Measurements from ENCODE around the gene CALML6.
A peak's percentile ranks its signal among the peaks of the same experiment; 100 is the strongest.
"Not testable (repeated sequence)": the region's sequence is repeated elsewhere in the genome, so short reads cannot be mapped to it uniquely, and the experiment has no call there.

The CALML6 gene

DNA sequence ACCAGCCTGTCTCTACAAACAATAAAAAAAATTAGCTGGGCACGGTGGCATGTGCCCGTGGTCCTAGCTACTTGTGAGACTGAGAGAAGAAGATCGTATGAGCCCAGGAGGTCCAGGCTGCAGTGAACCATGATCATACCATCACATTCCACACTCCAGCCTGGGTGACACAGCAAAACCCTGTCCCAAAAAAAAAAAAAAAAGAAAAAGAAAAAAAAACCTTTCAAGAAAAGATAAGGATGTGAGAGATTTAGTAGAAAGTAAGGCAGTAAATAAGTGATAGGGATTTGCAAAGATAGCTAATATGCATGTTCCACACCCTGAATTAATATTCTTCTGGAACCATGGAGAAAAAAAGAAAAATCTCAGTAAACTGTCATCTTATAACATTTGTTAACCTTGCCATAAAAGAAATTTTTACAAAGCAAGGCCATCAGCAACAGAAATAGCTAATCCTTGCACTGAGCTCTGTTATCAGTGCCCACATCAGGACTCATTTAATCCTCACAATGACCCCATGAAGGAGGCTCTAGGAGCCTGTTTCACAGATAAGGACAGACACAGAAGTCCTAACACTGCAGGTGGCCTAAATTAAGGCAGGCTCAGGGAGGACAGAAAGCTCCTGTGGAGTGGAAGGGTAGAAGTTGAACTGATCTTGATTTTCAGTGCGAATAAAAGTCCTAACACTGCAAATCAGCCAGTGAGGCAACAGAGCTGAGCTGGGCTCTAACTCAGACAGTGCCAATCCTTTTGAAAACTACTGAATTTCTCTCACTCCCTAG lies 31.8 kb upstream of the CALML6 start:
- no peak for DNase-seq (ENCODE audit: low read depth, low spot score)
- no peak overlapping the region for H3K4me3 ChIP-seq (ENCODE audit: low read depth, low read length)
- in situ Hi-C loops (cut with HindIII; ENCODE audit: low sequenced_read_pairs): no loop called here
- TF ChIP-seq, protein P1, sequence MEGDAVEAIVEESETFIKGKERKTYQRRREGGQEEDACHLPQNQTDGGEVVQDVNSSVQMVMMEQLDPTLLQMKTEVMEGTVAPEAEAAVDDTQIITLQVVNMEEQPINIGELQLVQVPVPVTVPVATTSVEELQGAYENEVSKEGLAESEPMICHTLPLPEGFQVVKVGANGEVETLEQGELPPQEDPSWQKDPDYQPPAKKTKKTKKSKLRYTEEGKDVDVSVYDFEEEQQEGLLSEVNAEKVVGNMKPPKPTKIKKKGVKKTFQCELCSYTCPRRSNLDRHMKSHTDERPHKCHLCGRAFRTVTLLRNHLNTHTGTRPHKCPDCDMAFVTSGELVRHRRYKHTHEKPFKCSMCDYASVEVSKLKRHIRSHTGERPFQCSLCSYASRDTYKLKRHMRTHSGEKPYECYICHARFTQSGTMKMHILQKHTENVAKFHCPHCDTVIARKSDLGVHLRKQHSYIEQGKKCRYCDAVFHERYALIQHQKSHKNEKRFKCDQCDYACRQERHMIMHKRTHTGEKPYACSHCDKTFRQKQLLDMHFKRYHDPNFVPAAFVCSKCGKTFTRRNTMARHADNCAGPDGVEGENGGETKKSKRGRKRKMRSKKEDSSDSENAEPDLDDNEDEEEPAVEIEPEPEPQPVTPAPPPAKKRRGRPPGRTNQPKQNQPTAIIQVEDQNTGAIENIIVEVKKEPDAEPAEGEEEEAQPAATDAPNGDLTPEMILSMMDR (IDR thresholded peaks at IDR 0.05; ENCODE audit: low read depth, low read length): no peak

DNA sequence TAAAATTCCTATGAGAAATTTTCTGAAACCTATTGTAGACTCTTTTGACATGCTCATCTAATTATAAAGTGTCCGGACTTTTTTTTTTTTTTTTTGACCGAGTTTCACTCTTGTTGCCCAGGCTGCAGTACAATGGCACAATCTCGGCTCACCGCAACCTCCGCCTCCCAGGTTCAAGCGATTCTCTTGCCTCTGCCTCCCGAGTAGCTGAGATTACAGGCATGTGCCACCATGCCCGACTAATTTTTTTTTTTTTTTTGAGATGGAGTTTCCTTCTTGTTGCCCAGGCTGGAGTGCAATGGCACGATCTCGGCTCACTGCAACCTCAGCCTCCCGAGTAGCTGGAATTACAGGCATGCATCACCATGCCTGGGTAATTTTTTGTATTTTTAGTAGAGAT lies 31.2 kb upstream of the CALML6 start:
- DNase-seq (ENCODE audit: low read depth, low spot score); in situ Hi-C loops (cut with HindIII; ENCODE audit: low sequenced_read_pairs); H3K4me3 ChIP-seq (ENCODE audit: low read depth, low read length): not testable (repeated sequence)

DNA sequence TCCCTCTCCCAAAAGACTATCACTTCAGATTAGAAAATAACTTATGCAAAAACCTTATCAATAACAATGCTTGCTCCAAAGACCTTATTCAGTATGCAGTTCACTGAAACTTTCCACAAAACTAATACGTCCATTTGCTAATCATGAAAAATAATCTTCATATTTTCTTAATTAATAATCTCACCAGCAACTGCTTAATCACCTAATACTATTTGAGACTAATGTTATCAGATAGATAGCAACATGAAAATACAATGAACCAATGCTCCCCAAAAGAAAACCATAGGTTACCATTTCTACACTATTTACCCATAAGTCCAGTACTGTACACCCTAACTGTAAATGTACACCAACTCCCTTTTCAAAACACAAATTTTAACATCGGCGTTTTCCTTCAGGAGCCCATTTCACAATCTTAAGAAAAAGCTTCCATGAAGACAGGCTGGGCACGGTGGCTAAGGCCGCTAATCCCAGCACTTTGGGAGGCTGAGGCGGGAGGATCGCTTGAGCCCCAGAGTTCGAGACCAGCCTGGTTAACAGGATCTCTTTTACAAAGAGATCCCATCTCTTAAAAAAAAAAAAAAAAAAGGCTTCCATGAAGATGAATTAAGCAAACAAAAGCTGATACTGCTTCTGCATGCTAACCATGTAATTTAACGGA lies 25.8 kb upstream of the CALML6 start:
- in situ Hi-C loops (cut with HindIII; ENCODE audit: low sequenced_read_pairs): no loop called here
- H3K4me3 ChIP-seq (ENCODE audit: low read depth, low read length): peak overlapping the region; percentile 80
- no peak for DNase-seq (ENCODE audit: low read depth, low spot score)
- TF ChIP-seq, protein P1 (IDR thresholded peaks at IDR 0.05; ENCODE audit: low read depth, low read length): no peak

DNA sequence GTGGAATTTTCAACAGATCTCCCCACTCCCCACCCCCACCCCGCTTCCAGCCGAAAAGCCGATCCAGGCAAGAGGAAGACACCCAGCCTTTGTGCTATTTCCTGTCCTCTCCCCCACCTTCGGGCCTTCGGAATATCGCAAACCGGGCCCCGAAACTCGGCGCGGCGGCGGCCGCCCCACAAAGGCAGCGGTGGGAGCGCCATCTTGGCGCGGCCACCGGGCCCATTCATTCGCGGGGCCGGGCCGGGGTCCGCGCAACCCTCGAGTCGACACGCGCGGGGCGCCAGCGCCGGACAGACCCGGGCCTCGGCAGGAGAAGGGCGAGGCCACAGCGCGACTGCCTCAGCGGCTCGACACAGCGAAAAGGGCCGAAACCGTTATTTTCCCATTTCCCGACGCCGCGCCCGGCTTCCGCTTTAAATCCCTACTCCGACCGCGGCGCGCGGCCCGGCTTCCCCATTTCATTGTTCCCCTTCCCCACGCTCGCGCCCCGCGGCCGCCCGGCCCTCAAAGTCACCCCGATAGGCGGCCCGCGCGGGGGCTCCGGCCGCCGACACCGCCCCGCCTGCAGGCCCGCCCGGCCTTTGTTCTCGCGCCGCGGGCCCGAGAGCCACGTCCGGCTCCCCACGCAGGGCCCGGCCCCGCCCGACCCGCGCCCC lies 25.1 kb upstream of the CALML6 start:
- H3K4me3 ChIP-seq (ENCODE audit: low read depth, low read length): peak overlapping the region; percentile 80
- DNase-seq (ENCODE audit: low read depth, low spot score): no peak
- in situ Hi-C loops (cut with HindIII; ENCODE audit: low sequenced_read_pairs): no loop called here
- TF ChIP-seq, protein P1 (IDR thresholded peaks at IDR 0.05; ENCODE audit: low read depth, low read length): no peak

DNA sequence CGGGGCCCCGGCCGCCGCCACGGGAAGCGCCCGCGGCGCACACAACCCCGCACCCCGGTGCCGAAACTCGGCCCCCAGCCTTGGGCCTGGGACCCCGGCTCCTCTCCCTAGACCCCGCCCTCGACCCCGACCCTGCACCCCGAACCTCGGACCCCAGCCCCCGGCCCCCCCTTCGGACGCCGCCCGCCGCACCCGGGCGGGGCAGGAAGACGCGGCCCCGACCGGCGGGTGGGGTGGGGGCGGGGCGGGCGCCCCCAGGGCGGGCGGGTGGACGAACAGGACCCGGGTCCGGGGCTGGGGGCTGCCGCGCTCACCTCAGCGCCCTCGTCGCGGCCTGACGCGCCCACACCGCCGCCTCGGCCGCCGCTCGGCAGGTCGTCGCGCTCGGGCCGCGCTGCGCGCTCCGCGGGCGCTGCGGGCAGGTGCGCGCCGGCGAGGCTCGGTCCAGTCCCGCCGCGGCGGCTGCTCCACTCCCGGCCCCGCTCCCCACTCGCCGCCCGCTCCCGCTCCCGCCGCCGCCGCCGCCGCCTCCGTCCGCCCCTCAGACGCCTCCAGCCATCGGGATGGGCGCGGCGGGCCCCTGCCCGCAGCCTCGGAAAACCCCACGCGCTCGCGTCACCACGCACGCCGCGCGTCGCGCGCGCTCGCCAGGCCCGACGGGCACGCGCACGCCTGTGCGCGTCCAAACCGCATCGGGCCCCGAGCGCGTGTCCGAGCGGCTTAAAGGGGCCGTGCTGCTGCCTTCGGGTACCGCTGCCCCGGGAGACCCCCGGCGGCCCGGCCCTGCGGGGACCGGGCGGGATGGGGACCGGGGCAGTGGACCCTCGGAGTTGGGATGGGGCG lies 24.3 kb upstream of the CALML6 start, which contains the start of gene GNB1:
Gene GNB1 (minus strand): TSS at position 582 of the 843 bp plus-strand sequence. CDS start 65,634 bp downstream, outside the sequence.
- peak within 1 kb of the TSS; percentile 80 for H3K4me3 ChIP-seq (ENCODE audit: low read depth, low read length)
- peak; percentile 83 for DNase-seq (ENCODE audit: low read depth, low spot score)
- TF ChIP-seq, protein P1 (IDR thresholded peaks at IDR 0.05; ENCODE audit: low read depth, low read length): no peak
- in situ Hi-C loops (cut with HindIII; ENCODE audit: low sequenced_read_pairs): no loop called here

DNA sequence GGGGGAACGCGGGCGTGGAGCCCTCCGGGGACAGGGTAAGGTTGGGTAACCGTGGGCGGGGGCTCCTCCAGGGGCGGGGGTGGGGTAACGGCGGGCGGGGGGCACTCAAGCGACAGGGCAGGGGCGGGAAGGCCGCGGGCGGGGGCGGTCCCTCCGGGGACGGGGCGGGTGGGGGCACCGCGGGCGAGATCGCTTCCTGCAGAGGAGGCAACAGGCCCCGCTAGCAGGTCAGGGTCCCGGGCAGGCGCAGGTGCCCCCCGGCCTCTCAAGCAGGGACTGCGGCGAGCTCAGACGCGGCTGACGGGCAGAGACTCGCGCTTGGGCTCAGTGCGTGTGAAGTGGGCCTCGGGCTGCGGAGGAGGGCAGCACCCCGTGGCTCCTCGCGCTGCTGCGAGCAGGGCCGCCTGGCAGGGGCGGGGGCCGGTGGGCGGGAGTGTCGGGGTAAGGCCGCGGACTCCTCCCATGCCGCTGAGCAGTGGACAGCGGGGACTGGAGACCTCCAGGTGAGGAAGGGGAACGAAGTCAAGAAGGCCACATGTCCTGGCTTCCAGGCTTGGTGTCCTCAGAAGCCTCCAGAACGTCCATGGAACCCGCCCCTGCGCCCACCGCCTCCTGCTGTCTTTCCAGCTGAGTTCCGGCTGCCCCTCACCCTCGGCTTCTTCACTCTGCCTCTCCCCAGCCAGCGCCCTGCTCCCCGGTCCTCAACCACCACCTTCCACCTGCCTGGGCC lies 23.5 kb upstream of the CALML6 start:
- TF ChIP-seq, protein P1 (IDR thresholded peaks at IDR 0.05; ENCODE audit: low read depth, low read length): no peak
- in situ Hi-C loops (cut with HindIII; ENCODE audit: low sequenced_read_pairs): no loop called here
- DNase-seq (ENCODE audit: low read depth, low spot score): peak; percentile 41
- peak overlapping the region; percentile 55 for H3K4me3 ChIP-seq (ENCODE audit: low read depth, low read length)

All from astrocyte of the spinal cord (primary cell).